Upper lobe of right lung (tissue), 1 donor: ENCODE results near the gene DVL2. TPM values are rescaled to one million over a fixed set of nuclear protein-coding genes. Genes with fewer than 3 reads are reported as not detected.

Experiments
- ATAC-seq: fragments of 200-7000 bp; cut with Tn5 transposase; one replicate; pipeline ENCODE4 v1.9.1; 2020; ENCODE audit warnings: mild to moderate bottlenecking, moderate library complexity
- DNase-seq: peaks from one replicate; pipeline ENCODE4 v3.0.0-alpha.2; 2020
- H3K27ac ChIP-seq: fragments of 200-600 bp; one replicate; pipeline ENCODE4 v1.8.0; 2022
- H3K27me3 ChIP-seq: fragments of 200-600 bp; one replicate; pipeline ENCODE4 v1.8.0; 2022; ENCODE audit warnings: mild to moderate bottlenecking
- H3K36me3 ChIP-seq: fragments of 200-600 bp; one replicate; pipeline ENCODE4 v1.8.0; 2022
- H3K4me1 ChIP-seq: fragments of 200-600 bp; one replicate; pipeline ENCODE4 v1.8.0; 2022
- H3K4me3 ChIP-seq: fragments of 200-600 bp; one replicate; pipeline ENCODE4 v1.8.0; 2022; ENCODE audit warnings: mild to moderate bottlenecking
- H3K9me3 ChIP-seq: fragments of 200-600 bp; one replicate; pipeline ENCODE4 v1.8.0; 2022
- intact Hi-C: fragments of 100-400 bp; cut with DNase I; formaldehyde crosslinking; loops from one replicate; pipeline ENCODE4 v1.11.0; 2022
- microRNA-seq: library from miRNA; unstranded; fragments of <30 nt; microRNA quantifications from one replicate; pipeline ENCODE4 v1.2.0, GENCODE V29; 2020; ENCODE audit warnings: borderline microRNAs expressed
- total RNA-seq: library from RNA; stranded (reverse); fragmentation: NEBNext Ultra II Directional; extraction: Animal tissue kit (Norgen Biotek cat#: 25700); gene quantifications from one replicate; pipeline ENCODE4 v1.2.1, GENCODE V29; 2021
- TF ChIP-seq, protein P1 (sequence below): fragments of 200-600 bp; IDR thresholded peaks from one replicate; pipeline ENCODE4 v1.8.0; 2022; ENCODE audit warnings: antibody characterized with exemption
- donor health status: DM: no; HTN: yes; CAD: no; lungs with severe emphysema.

The DVL2 gene
- total RNA-seq, 1 donor from 2014 or later, result 41.0 TPM

DNA sequence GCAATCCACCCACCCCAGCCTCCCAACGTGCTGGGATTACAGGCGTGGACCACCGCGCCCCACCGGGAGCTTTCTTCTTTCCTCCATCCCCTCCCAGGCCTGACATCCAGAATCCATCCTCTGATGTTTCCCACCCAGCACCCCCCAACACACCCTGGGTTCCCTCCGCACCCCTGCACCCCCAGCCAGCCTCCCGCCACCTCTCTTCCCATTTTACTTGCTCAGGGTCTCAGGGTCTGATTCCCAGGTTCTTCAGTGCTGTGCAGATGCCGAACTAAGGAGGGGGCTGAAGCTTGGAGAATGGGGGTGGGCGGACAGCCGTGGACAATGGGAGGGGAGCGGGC is 55.4 kb downstream of the DVL2 start:
- intact Hi-C loops, result no loop called here
- no peak for ATAC-seq
- H3K27me3 ChIP-seq, result no peaks in the 10 kb centered on the region

DNA sequence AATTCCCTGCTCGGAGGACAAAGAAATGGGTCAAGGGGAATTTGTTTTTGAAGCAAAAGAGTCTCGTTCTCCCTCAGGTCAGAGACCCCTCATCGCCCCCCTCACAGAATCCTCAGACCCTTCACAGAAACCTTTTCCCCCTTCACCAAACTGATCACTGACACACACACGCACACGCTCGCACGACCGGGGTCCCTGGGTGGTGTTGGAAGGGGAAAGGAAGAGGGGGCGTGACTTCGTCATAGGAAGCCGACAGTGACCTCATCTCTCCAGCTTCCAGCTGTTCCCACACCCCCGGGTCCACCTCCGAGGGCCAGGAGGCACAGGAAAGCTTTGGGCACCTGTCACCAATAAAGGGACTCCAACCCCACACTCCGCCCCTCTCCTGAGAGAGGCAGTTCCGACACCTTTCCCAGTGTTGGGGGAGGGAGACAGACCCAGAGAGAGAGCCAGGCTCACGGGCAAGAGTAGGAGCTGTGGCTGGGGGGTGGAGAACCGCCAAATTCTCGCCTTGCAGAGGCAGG is 56.3 kb downstream of the DVL2 start:
- intact Hi-C loops, result no loop called here
- Histone ChIP-seq H3K36me3 (no peaks in the 10 kb centered on the region), H3K27me3 (no peaks in the 10 kb centered on the region), H3K9me3 (no peaks in the 10 kb centered on the region), H3K27ac (no peak overlapping the region), H3K4me3 (peak overlapping the region; percentile 47), H3K4me1 (peaks cover 12% of the 10 kb centered on the region)
- ATAC-seq, result peak; percentile 9
- DNase-seq, result no peak
- TF ChIP-seq, protein P1, sequence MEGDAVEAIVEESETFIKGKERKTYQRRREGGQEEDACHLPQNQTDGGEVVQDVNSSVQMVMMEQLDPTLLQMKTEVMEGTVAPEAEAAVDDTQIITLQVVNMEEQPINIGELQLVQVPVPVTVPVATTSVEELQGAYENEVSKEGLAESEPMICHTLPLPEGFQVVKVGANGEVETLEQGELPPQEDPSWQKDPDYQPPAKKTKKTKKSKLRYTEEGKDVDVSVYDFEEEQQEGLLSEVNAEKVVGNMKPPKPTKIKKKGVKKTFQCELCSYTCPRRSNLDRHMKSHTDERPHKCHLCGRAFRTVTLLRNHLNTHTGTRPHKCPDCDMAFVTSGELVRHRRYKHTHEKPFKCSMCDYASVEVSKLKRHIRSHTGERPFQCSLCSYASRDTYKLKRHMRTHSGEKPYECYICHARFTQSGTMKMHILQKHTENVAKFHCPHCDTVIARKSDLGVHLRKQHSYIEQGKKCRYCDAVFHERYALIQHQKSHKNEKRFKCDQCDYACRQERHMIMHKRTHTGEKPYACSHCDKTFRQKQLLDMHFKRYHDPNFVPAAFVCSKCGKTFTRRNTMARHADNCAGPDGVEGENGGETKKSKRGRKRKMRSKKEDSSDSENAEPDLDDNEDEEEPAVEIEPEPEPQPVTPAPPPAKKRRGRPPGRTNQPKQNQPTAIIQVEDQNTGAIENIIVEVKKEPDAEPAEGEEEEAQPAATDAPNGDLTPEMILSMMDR, result no peak

More for the DNA sequence above, 55.4 kb downstream of the DVL2 start:
- H3K27ac ChIP-seq, result no peak overlapping the region
- H3K4me3 ChIP-seq, result no peak overlapping the region
- H3K9me3 ChIP-seq, result no peaks in the 10 kb centered on the region
- TF ChIP-seq, protein P1, result no peak
- peaks cover 12% of the 10 kb centered on the region for H3K4me1 ChIP-seq
- DNase-seq, result no peak
- no peaks in the 10 kb centered on the region for H3K36me3 ChIP-seq

DNA sequence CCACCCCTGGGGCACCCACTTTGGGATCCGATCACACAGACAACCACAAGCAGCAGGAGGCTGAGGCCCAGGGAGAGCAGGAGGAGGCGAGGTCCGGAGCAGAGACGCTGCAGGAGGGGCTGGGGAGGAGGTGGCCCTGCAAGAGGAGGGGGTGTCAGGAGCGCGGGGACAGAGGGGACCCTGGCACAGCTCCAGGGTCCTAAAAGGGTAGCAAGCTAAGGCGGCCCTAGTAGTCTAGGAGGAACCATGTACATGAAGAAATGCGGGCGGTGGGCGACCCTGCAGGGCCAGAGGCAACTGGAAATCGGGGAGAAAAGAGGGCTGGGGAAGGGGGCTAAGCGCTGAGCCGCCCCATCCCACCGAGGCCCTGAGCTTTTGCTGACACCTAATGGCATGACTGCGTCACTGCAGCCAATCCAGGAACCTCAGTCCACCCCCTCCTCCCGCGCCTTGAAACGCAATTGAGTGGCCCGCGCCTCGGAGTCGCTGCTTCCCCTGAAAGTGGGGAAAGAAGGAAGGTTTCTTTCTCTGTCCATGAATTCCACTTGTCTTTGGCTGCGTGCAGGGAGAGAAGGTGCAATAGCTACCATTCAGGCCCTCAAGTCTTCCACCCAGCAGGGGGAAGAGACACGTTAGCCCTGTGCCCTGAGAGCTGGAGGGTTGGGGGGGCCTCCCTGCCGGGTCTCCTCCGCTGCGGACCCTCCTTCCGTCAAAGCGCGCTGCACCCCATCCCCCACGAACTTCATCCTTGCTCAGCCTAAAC is 56.9 kb downstream of the DVL2 start:
- intact Hi-C loops, result no loop called here
- no peaks in the 10 kb centered on the region for H3K9me3 ChIP-seq
- peak; percentile 85 for DNase-seq

DNA sequence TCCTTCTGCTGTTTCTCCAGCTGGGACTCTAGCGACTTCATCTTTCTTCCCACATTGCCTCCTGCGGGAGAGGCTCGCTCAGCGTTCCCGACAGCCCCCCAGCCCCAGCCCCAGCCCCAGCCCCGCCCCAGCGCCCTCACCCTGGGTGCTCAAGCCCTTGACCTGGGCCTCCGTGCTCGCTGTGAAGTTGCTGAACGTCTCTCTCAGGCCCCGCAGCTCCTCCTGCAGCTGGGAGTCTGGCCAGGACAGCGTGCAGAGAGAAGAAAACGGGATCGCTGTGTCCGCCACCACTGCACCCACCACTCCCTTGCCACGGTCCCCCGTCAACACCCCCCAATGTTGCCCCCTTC is 57.5 kb downstream of the DVL2 start:
- ATAC-seq, result no peak
- intact Hi-C loops, result no loop called here
- H3K4me3 ChIP-seq, result no peak overlapping the region

More for the DNA sequence above, 56.9 kb downstream of the DVL2 start:
- peak; percentile 84 for ATAC-seq
- Histone ChIP-seq H3K4me3 (peak overlapping the region; percentile 47), H3K36me3 (no peaks in the 10 kb centered on the region), H3K4me1 (peaks cover 12% of the 10 kb centered on the region), H3K27ac (no peak overlapping the region), H3K27me3 (no peaks in the 10 kb centered on the region)
- TF ChIP-seq, protein P1, result peak; percentile 87

DNA sequence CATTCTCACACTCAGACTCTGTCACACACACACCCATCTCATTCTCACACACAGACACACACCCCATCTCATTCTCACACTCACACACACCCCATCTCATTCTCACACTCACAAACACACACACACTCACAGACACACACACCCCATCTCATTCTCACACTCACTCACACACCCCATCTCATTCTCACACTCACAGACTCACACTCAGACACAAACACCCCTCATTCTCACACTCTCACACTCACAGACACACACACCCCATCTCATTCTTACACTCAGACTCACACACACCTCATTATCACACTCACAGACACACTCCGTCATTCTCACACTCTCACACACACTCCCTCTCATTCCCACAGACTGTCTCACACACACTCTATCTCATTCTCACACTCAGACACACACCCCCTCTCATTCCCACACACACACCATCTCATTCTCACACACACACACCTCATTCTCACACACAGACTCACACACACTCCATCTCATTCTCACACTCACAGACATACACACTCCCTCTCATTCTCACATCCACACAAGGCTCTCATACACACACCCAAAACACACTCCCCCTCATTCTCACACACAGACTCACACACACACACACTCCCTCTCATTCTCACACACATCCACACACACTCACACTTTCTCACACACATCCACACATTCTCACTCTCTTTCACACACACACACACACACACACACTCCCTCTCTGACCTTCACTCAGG is 58.0 kb downstream of the DVL2 start:
- intact Hi-C loops, result no loop called here

More for the DNA sequence above, 57.5 kb downstream of the DVL2 start:
- Histone ChIP-seq H3K27me3 (no peaks in the 10 kb centered on the region), H3K27ac (no peak overlapping the region), H3K9me3 (no peaks in the 10 kb centered on the region), H3K36me3 (no peaks in the 10 kb centered on the region), H3K4me1 (peaks cover 12% of the 10 kb centered on the region)
- DNase-seq, result no peak
- TF ChIP-seq, protein P1, result no peak

More for the DNA sequence above, 58.0 kb downstream of the DVL2 start:
- H3K4me1 ChIP-seq, result peaks cover 12% of the 10 kb centered on the region
- H3K27ac ChIP-seq, result no peak overlapping the region
- no peaks in the 10 kb centered on the region for H3K36me3 ChIP-seq
- no peak for ATAC-seq
- TF ChIP-seq, protein P1, result no peak
- H3K9me3 ChIP-seq, result no peaks in the 10 kb centered on the region
- no peaks in the 10 kb centered on the region for H3K27me3 ChIP-seq
- no peak for DNase-seq
- H3K4me3 ChIP-seq, result no peak overlapping the region

Small RNA genes lying within 50 kb of the gene (microRNA-seq; reads per million reads assigned to microRNA genes)
- 547 reads per million, percentile 82 among the genes with 10 or more reads in this experiment for gene MIR324

Other genes with a start within 250 kb of the DVL2 start
- gene ALOX12, start 238.5 kb downstream of the DVL2 start, total RNA-seq, result 0.17 TPM
- 284 TPM for gene RNASEK, start 221.9 kb downstream of the DVL2 start, total RNA-seq
- 42.6 TPM for gene BCL6B, start 211.5 kb downstream of the DVL2 start, total RNA-seq
- gene SLC16A13, start 198.5 kb downstream of the DVL2 start, total RNA-seq, result 10.1 TPM
- 6.8 TPM for gene SLC16A11, start 190.4 kb downstream of the DVL2 start, total RNA-seq
- gene CLEC10A, start 154.3 kb downstream of the DVL2 start, total RNA-seq, result 12.6 TPM
- gene ASGR2, start 119.7 kb downstream of the DVL2 start, total RNA-seq, result 1.3 TPM
- gene ASGR1, start 55.1 kb downstream of the DVL2 start, total RNA-seq, result 4.3 TPM
- gene DLG4, start 14.7 kb downstream of the DVL2 start, total RNA-seq, result 30.7 TPM
- 544 TPM for gene ACADVL, start 14.6 kb downstream of the DVL2 start, total RNA-seq
- gene PHF23, start 4.9 kb upstream of the DVL2 start, total RNA-seq, result 36.9 TPM
- gene GABARAP, start 7.9 kb upstream of the DVL2 start, total RNA-seq, result 547 TPM
- gene CTDNEP1, start 17.2 kb upstream of the DVL2 start, total RNA-seq, result 141 TPM
- gene ELP5, start 17.7 kb upstream of the DVL2 start, total RNA-seq, result 35.0 TPM
- 117 TPM for gene CLDN7, start 28.0 kb upstream of the DVL2 start, total RNA-seq
- gene SLC2A4, start 47.2 kb upstream of the DVL2 start, total RNA-seq, result 1.6 TPM
- not detected for gene YBX2, start 60.1 kb upstream of the DVL2 start, total RNA-seq
- gene EIF5A, start 73.1 kb upstream of the DVL2 start, total RNA-seq, result 241 TPM
- gene GPS2, start 80.8 kb upstream of the DVL2 start, total RNA-seq, result 62.9 TPM
- gene NEURL4, start 94.8 kb upstream of the DVL2 start, total RNA-seq, result 37.6 TPM
- 23.2 TPM for gene ACAP1, start 102.0 kb upstream of the DVL2 start, total RNA-seq
- 8.9 TPM for gene KCTD11, start 117.6 kb upstream of the DVL2 start, total RNA-seq
- gene TMEM95, start 120.6 kb upstream of the DVL2 start, total RNA-seq, result not detected
- 5.8 TPM for gene TNK1, start 146.6 kb upstream of the DVL2 start, total RNA-seq
- 30.3 TPM for gene PLSCR3, start 160.0 kb upstream of the DVL2 start, total RNA-seq
- gene TMEM256, start 169.6 kb upstream of the DVL2 start, total RNA-seq, result 45.2 TPM
- gene NLGN2, start 173.3 kb upstream of the DVL2 start, total RNA-seq, result 11.7 TPM
- not detected for gene SPEM1, start 185.8 kb upstream of the DVL2 start, total RNA-seq
- gene SPEM2, start 191.1 kb upstream of the DVL2 start, total RNA-seq, result not detected
- not detected for gene SPEM3, start 194.3 kb upstream of the DVL2 start, total RNA-seq
- gene TMEM102, start 200.9 kb upstream of the DVL2 start, total RNA-seq, result 7.4 TPM
- 1.1 TPM for gene FGF11, start 205.0 kb upstream of the DVL2 start, total RNA-seq
- 10.1 TPM for gene CHRNB1, start 210.5 kb upstream of the DVL2 start, total RNA-seq
- gene ZBTB4, start 245.1 kb upstream of the DVL2 start, total RNA-seq, result 84.7 TPM
- not detected for gene SLC35G6, start 246.9 kb upstream of the DVL2 start, total RNA-seq
- 105 TPM for gene POLR2A, start 249.8 kb upstream of the DVL2 start, total RNA-seq